GM12878 (cell line): ENCODE data around the gene IER5. TPM values are rescaled to one million over a fixed set of nuclear protein-coding genes. Genes with fewer than 3 reads are reported as not detected.

Experiments used
- ATAC-seq: fragments of 200-7000 bp; cut with Tn5 transposase; 3 replicates; pipeline ENCODE4 v1.9.1; 2020; ENCODE audit warnings: mild to moderate bottlenecking, moderate library complexity
- BruUV-seq: library from RNA; stranded (reverse); fragments of 400-500 nt; replicated peaks from 2 replicates; lab custom pipeline; 2021; lab: Mats Ljungman, UMichigan
- CTCF ChIA-PET: fragments of 300-600 bp; sonication (Branson Sonifier 250); formaldehyde crosslinking; extraction: SDS; loops from one replicate; lab custom pipeline; 2021; ENCODE audit warnings: inconsistent platforms; lab: Yijun Ruan, JAX
- POLR2A ChIA-PET: fragments of 350-600 bp; formaldehyde crosslinking; extraction: SDS; loops from one replicate; lab custom pipeline; 2021; ENCODE audit warnings: inconsistent platforms; lab: Charles Lee
- RAD21 ChIA-PET: fragments of 300-600 bp; sonication (Branson Sonifier 250); formaldehyde crosslinking; loops from one replicate; lab custom pipeline; 2023; ENCODE audit warnings: antibody characterized with exemption; ENCODE audit not compliant: unreplicated experiment; lab: Charles Lee
- SMC1A ChIA-PET: fragments of 300-600 bp; sonication (Branson Sonifier 250); formaldehyde crosslinking; loops from one replicate; lab custom pipeline; 2023; ENCODE audit not compliant: unreplicated experiment, uncharacterized antibody; lab: Charles Lee
- DNase-seq: peaks from one replicate; pipeline ENCODE4 v3.0.0-alpha.2; 2011; ENCODE audit warnings: low read depth, low spot score
- FAIRE-seq: peaks from 3 replicates; lab custom pipeline; 2011; peaks lifted over from hg19 to GRCh38; lab: Jason Lieb, UNC
- H2AFZ ChIP-seq: 2 replicates; pipeline ENCODE4 v1.6.0; 2011; ENCODE audit warnings: low read depth, low read length, control low read depth; ENCODE audit not compliant: control insufficient read depth
- H3K27ac ChIP-seq: 2 replicates; pipeline ENCODE4 v1.5.1; 2011; ENCODE audit warnings: control low read depth; ENCODE audit not compliant: control insufficient read depth, insufficient read depth
- H3K27me3 ChIP-seq, 2 experiments: replicated peaks in 1 of 2; 2 replicates each; pipeline versions ENCODE4 v1.6.0 to v1.6.1; 2011; ENCODE audit warnings: low read length in 1 of 2; ENCODE audit not compliant: control insufficient read depth in 2 of 2, insufficient read depth in 2 of 2
- H3K36me3 ChIP-seq, 2 experiments: 2 replicates each; pipeline ENCODE4 v1.5.1; 2011; ENCODE audit warnings: low read length in 1 of 2; ENCODE audit not compliant: control insufficient read depth in 2 of 2, insufficient read depth in 2 of 2
- H3K4me1 ChIP-seq: 2 replicates; pipeline ENCODE4 v1.6.1; 2011; ENCODE audit warnings: mild to moderate bottlenecking, low read length, moderate library complexity, mixed read lengths; ENCODE audit not compliant: control insufficient read depth, insufficient read depth
- H3K4me2 ChIP-seq: 2 replicates; pipeline ENCODE4 v1.6.0; 2011; ENCODE audit warnings: control low read depth; ENCODE audit not compliant: control insufficient read depth, insufficient read depth
- H3K4me3 ChIP-seq: fragments of 200-600 bp; sonication (generic); 2 replicates; pipeline ENCODE4 v1.5.1; 2016
- H3K79me2 ChIP-seq: 2 replicates; pipeline ENCODE4 v1.6.0; 2011; ENCODE audit warnings: low read length; ENCODE audit not compliant: control insufficient read depth, insufficient read depth
- H3K9ac ChIP-seq: 2 replicates; pipeline ENCODE4 v1.8.0; 2011; ENCODE audit warnings: low read length, control low read depth, mixed read lengths; ENCODE audit not compliant: control insufficient read depth, insufficient read depth
- H3K9me3 ChIP-seq: replicated peaks from 3 replicates; pipeline ENCODE4 v1.5.1; 2011; ENCODE audit warnings: mild to moderate bottlenecking, low read length; ENCODE audit not compliant: control insufficient read depth, insufficient read depth
- H4K20me1 ChIP-seq: 2 replicates; pipeline ENCODE4 v1.6.0; 2011; ENCODE audit not compliant: control insufficient read depth, insufficient read depth
- CHD4 ChIP-seq: fragments of 200-600 bp; sonication (generic); IDR thresholded peaks from 2 replicates; pipeline ENCODE4 v1.6.1; 2016; ENCODE audit warnings: mild to moderate bottlenecking
- DPF2 ChIP-seq: fragments of 450-650 bp; IDR thresholded peaks from 2 replicates; pipeline ENCODE4 v1.6.1; 2017; ENCODE audit warnings: mild to moderate bottlenecking
- EZH2 ChIP-seq: IDR thresholded peaks from 2 replicates; pipeline ENCODE4 v1.6.1; 2012; ENCODE audit warnings: low read depth, mild to moderate bottlenecking, control low read depth, inconsistent platforms, low read length, borderline replicate concordance; ENCODE audit not compliant: control insufficient read depth
- HDAC2 ChIP-seq: fragments of 200-600 bp; sonication (generic); IDR thresholded peaks from 2 replicates; pipeline ENCODE4 v1.6.1; 2017
- MEF2A ChIP-seq: IDR thresholded peaks from 2 replicates; pipeline ENCODE4 v1.6.1; 2011; ENCODE audit warnings: low read depth, mild to moderate bottlenecking, low read length, moderate library complexity; ENCODE audit not compliant: insufficient read depth
- MYC ChIP-seq: IDR thresholded peaks from 2 replicates; pipeline ENCODE4 v1.6.1; 2011; ENCODE audit warnings: mild to moderate bottlenecking, low read length, moderate library complexity, inconsistent platforms; ENCODE audit not compliant: insufficient read depth, insufficient replicate concordance, insufficient read length, severe bottlenecking
- NFIC ChIP-seq: IDR thresholded peaks from 2 replicates; pipeline ENCODE4 v1.6.1; 2012; ENCODE audit warnings: low read depth, mild to moderate bottlenecking, inconsistent platforms, low read length, moderate library complexity
- PAX5 ChIP-seq: IDR thresholded peaks from 2 replicates; pipeline ENCODE4 v1.6.1; 2011; ENCODE audit warnings: low read depth, low read length, borderline replicate concordance
- PML ChIP-seq: IDR thresholded peaks from 2 replicates; pipeline ENCODE4 v1.6.1; 2012; ENCODE audit warnings: low read length, inconsistent platforms
- SMC3 ChIP-seq: IDR thresholded peaks from 2 replicates; pipeline ENCODE4 v1.6.1; 2011; ENCODE audit warnings: low read length, improper control_type of control experiment, borderline replicate concordance
- TAF1 ChIP-seq: IDR thresholded peaks from 2 replicates; pipeline ENCODE4 v1.6.1; 2011; ENCODE audit warnings: mild to moderate bottlenecking, low read depth, low read length, borderline replicate concordance
- YY1 ChIP-seq: IDR thresholded peaks from 2 replicates; pipeline ENCODE4 v1.6.1; 2011; ENCODE audit warnings: low read depth, mild to moderate bottlenecking, low read length
- ZNF384 ChIP-seq: IDR thresholded peaks from 2 replicates; pipeline ENCODE4 v1.6.1; 2012; ENCODE audit warnings: low read depth, mild to moderate bottlenecking, low read length, improper control_type of control experiment, borderline replicate concordance
- WGBS: methylation state at CpG from one replicate; pipeline ENCODE4 v1.1.6; 2016; ENCODE audit warnings: low lambda C conversion rate; ENCODE audit not compliant: insufficient replicate concordance, insufficient coverage; ENCODE audit errors: missing lambda C conversion rate; 5-methylcytosine and 5-hydroxymethylcytosine counted together
- in situ Hi-C: fragments of 300-500 bp; cut with MboI; formaldehyde crosslinking; loops from 9 replicates; pipeline ENCODE4 v1.14.3; 2018; ENCODE audit warnings: mixed read lengths
- intact Hi-C: fragments of 100-400 bp; cut with micrococcal nuclease; formaldehyde crosslinking; loops from one replicate; pipeline ENCODE4 v1.14.2; 2022; ENCODE audit not compliant: unreplicated experiment
- polyA plus RNA-seq, 11 experiments: library from polyadenylated mRNA; depleted of rRNA in 4 of 11; unstranded in 6 of 11; stranded (reverse) in 5 of 11; fragments of >200 nt; fragmentation: Nextera tagmentation in 4 of 11; fragmentation: Illumina TruSeq in 1 of 11; extraction: Ambion mirVana in 4 of 11; extraction: Trizol in 1 of 11; gene quantifications; 1 replicate in 1 of 11; 2 replicates in 10 of 11; pipeline versions ENCODE4 v1.2.1 to v1.2.3, GENCODE V29; 2011 to 2016; ENCODE audit warnings: inconsistent platforms in 2 of 11, missing spikeins in 2 of 11, low read depth in 1 of 11
- total RNA-seq, 4 experiments: library from RNA; depleted of rRNA in 3 of 4; stranded (reverse); fragments of >200 nt in 3 of 4; fragmentation: Illumina TruSeq in 1 of 4; extraction: Trizol in 1 of 4; gene quantifications; 2 replicates each; pipeline versions ENCODE4 v1.2.1 to v1.2.3, GENCODE V29; 2013 to 2021
- TF ChIP-seq, protein P1 (sequence below), 3 experiments: IDR thresholded peaks in 2 of 3; conservative IDR thresholded peaks in 1 of 3; 2 replicates each; pipeline ENCODE4 v1.5.1; 2011; ENCODE audit warnings: low read depth in 3 of 3, low read length in 3 of 3, mild to moderate bottlenecking in 3 of 3, control low read depth in 2 of 3, moderate library complexity in 2 of 3, inconsistent platforms in 1 of 3, mixed read lengths in 1 of 3; ENCODE audit not compliant: control insufficient read depth in 2 of 3, insufficient read depth in 1 of 3; ENCODE audit errors: extremely low read depth in 1 of 3
- TF ChIP-seq, protein P2 (sequence below): fragments of 450-650 bp; IDR thresholded peaks from 2 replicates; pipeline ENCODE4 v1.6.1; 2018; ENCODE audit warnings: mild to moderate bottlenecking, low read depth, moderate library complexity; ENCODE audit not compliant: partially characterized antibody
- TF ChIP-seq, protein P3 (sequence below): IDR thresholded peaks from 2 replicates; pipeline ENCODE4 v1.6.1; 2012; ENCODE audit warnings: improper control_type of control experiment, low read depth, low read length; ENCODE audit not compliant: insufficient replicate concordance

Gene IER5
- total and polyA plus RNA-seq, 10 of the 15 experiments (the other 5 are each of a cell fraction or from before 2014, with no cell fraction given) = 4.3 to 75.2 (median 30.5) TPM

DNA sequence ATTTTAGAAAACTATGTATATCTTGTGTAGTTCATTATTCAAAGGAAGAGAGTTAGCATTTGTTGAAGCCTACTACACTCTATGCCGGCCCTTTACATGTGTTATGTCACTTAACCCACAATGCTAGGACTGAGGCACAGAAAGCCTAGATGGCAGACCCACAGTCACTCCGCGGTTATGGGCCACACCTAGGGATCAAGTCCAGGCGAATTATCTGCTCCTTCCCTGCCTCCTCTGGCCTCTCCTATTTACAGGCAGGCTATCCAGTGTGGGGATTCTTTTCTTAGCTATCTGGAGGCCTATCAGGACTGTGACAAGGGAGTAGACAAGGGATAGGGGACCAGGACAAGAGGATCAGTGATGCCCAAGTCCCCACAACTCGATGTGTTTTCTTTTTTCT is 33.0 kb downstream of the IER5 start:
- Histone ChIP-seq H2AFZ (no peak overlapping the region), H3K9ac (no peak overlapping the region), H3K79me2 (no peaks in the 10 kb centered on the region), H3K27ac (no peak overlapping the region), H4K20me1 (no peaks in the 10 kb centered on the region), H3K4me1 (peaks cover 11% of the 10 kb centered on the region), H3K36me3 (no peaks in the 10 kb centered on the region), H3K9me3 (no peaks in the 10 kb centered on the region), H3K4me2 (no peak overlapping the region), H3K4me3 (no peak overlapping the region), H3K27me3 (no peaks in the 10 kb centered on the region)
- in situ Hi-C loops (no loop called here), intact Hi-C loops (no loop called here)
- FAIRE-seq (no peak), ATAC-seq (no peak), DNase-seq (no peak)
- POLR2A ChIA-PET = no interaction called here
- WGBS = 71% methylated on average over 5 of the region's 5 CpGs
- CTCF ChIA-PET = no interaction called here
- RAD21 ChIA-PET = no interaction called here
- TF ChIP-seq, protein P1, sequence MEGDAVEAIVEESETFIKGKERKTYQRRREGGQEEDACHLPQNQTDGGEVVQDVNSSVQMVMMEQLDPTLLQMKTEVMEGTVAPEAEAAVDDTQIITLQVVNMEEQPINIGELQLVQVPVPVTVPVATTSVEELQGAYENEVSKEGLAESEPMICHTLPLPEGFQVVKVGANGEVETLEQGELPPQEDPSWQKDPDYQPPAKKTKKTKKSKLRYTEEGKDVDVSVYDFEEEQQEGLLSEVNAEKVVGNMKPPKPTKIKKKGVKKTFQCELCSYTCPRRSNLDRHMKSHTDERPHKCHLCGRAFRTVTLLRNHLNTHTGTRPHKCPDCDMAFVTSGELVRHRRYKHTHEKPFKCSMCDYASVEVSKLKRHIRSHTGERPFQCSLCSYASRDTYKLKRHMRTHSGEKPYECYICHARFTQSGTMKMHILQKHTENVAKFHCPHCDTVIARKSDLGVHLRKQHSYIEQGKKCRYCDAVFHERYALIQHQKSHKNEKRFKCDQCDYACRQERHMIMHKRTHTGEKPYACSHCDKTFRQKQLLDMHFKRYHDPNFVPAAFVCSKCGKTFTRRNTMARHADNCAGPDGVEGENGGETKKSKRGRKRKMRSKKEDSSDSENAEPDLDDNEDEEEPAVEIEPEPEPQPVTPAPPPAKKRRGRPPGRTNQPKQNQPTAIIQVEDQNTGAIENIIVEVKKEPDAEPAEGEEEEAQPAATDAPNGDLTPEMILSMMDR (IDR thresholded peaks at IDR 0.05 in 2 of 3, conservative IDR thresholded peaks at IDR 0.05 in 1 of 3; ENCODE audit: control insufficient read depth in 2 of 3, extremely low read depth in 1 of 3, insufficient read depth in 1 of 3, low read depth in 3 of 3, low read length in 3 of 3) = no peak
- TF ChIP-seq EZH2 = no peak
- TF ChIP-seq TAF1 = no peak
- TF ChIP-seq, protein P2, sequence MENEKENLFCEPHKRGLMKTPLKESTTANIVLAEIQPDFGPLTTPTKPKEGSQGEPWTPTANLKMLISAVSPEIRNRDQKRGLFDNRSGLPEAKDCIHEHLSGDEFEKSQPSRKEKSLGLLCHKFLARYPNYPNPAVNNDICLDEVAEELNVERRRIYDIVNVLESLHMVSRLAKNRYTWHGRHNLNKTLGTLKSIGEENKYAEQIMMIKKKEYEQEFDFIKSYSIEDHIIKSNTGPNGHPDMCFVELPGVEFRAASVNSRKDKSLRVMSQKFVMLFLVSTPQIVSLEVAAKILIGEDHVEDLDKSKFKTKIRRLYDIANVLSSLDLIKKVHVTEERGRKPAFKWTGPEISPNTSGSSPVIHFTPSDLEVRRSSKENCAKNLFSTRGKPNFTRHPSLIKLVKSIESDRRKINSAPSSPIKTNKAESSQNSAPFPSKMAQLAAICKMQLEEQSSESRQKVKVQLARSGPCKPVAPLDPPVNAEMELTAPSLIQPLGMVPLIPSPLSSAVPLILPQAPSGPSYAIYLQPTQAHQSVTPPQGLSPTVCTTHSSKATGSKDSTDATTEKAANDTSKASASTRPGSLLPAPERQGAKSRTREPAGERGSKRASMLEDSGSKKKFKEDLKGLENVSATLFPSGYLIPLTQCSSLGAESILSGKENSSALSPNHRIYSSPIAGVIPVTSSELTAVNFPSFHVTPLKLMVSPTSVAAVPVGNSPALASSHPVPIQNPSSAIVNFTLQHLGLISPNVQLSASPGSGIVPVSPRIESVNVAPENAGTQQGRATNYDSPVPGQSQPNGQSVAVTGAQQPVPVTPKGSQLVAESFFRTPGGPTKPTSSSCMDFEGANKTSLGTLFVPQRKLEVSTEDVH = no peak
- no peak for TF ChIP-seq SMC3
- TF ChIP-seq HDAC2 = no peak
- no peak for TF ChIP-seq DPF2
- TF ChIP-seq, protein P3, sequence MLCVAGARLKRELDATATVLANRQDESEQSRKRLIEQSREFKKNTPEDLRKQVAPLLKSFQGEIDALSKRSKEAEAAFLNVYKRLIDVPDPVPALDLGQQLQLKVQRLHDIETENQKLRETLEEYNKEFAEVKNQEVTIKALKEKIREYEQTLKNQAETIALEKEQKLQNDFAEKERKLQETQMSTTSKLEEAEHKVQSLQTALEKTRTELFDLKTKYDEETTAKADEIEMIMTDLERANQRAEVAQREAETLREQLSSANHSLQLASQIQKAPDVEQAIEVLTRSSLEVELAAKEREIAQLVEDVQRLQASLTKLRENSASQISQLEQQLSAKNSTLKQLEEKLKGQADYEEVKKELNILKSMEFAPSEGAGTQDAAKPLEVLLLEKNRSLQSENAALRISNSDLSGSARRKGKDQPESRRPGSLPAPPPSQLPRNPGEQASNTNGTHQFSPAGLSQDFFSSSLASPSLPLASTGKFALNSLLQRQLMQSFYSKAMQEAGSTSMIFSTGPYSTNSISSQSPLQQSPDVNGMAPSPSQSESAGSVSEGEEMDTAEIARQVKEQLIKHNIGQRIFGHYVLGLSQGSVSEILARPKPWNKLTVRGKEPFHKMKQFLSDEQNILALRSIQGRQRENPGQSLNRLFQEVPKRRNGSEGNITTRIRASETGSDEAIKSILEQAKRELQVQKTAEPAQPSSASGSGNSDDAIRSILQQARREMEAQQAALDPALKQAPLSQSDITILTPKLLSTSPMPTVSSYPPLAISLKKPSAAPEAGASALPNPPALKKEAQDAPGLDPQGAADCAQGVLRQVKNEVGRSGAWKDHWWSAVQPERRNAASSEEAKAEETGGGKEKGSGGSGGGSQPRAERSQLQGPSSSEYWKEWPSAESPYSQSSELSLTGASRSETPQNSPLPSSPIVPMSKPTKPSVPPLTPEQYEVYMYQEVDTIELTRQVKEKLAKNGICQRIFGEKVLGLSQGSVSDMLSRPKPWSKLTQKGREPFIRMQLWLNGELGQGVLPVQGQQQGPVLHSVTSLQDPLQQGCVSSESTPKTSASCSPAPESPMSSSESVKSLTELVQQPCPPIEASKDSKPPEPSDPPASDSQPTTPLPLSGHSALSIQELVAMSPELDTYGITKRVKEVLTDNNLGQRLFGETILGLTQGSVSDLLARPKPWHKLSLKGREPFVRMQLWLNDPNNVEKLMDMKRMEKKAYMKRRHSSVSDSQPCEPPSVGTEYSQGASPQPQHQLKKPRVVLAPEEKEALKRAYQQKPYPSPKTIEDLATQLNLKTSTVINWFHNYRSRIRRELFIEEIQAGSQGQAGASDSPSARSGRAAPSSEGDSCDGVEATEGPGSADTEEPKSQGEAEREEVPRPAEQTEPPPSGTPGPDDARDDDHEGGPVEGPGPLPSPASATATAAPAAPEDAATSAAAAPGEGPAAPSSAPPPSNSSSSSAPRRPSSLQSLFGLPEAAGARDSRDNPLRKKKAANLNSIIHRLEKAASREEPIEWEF = no peak
- TF ChIP-seq PAX5 = no peak
- TF ChIP-seq MYC = no peak
- TF ChIP-seq NFIC = no peak
- TF ChIP-seq CHD4 = no peak
- no peak for TF ChIP-seq ZNF384
- no peak for TF ChIP-seq MEF2A
- no peak for TF ChIP-seq YY1
- no peak for TF ChIP-seq PML
- BruUV-seq = no TSS peak
- SMC1A ChIA-PET = no interaction called here
